Endothelial cell (in vitro differentiated cells): Measurements from ENCODE around the gene SEMA4G. TPM values are rescaled to one million over a fixed set of nuclear protein-coding genes. Genes with fewer than 3 reads are reported as not detected.

Source experiments
- DNase-seq: peaks from one replicate; pipeline ENCODE4 v3.0.0; 2021; ENCODE audit warnings: low spot score
- H3K27ac Mint-ChIP-seq: one replicate; pipeline ENCODE4 v1.8.0; 2021; ENCODE audit warnings: mixed read lengths, inconsistent platforms; ENCODE audit not compliant: unreplicated experiment
- H3K27me3 Mint-ChIP-seq: one replicate; pipeline ENCODE4 v1.8.0; 2021; ENCODE audit warnings: mild to moderate bottlenecking, moderate library complexity, mixed read lengths, inconsistent platforms; ENCODE audit not compliant: unreplicated experiment
- H3K36me3 Mint-ChIP-seq: one replicate; pipeline ENCODE4 v1.8.0; 2021; ENCODE audit warnings: mild to moderate bottlenecking, low read depth, mixed read lengths, inconsistent platforms; ENCODE audit not compliant: unreplicated experiment
- H3K4me1 Mint-ChIP-seq: one replicate; pipeline ENCODE4 v1.8.0; 2021; ENCODE audit warnings: mild to moderate bottlenecking, mixed read lengths, inconsistent platforms; ENCODE audit not compliant: unreplicated experiment
- H3K4me3 Mint-ChIP-seq: one replicate; pipeline ENCODE4 v1.8.0; 2021; ENCODE audit warnings: mild to moderate bottlenecking, mixed read lengths, inconsistent platforms; ENCODE audit not compliant: unreplicated experiment
- H3K9me3 Mint-ChIP-seq: one replicate; pipeline ENCODE4 v1.8.0; 2021; ENCODE audit warnings: mixed read lengths, inconsistent platforms; ENCODE audit not compliant: unreplicated experiment
- total RNA-seq: library from RNA; stranded (reverse); fragmentation: NEBNext Ultra II Directional; extraction: Animal tissue kit (Norgen Biotek cat#: 25700); gene quantifications from one replicate; pipeline ENCODE4 v1.2.1, GENCODE V29; 2021; ENCODE audit not compliant: unreplicated experiment
- TF ChIP-seq, protein P1 (sequence below): fragments of 200-600 bp; sonication (generic); IDR thresholded peaks from one replicate; pipeline ENCODE4 v1.5.0; 2021; ENCODE audit warnings: antibody characterized with exemption; ENCODE audit not compliant: unreplicated experiment

The SEMA4G gene
- total RNA-seq, 1 donor from 2014 or later = 8.0 TPM

DNA sequence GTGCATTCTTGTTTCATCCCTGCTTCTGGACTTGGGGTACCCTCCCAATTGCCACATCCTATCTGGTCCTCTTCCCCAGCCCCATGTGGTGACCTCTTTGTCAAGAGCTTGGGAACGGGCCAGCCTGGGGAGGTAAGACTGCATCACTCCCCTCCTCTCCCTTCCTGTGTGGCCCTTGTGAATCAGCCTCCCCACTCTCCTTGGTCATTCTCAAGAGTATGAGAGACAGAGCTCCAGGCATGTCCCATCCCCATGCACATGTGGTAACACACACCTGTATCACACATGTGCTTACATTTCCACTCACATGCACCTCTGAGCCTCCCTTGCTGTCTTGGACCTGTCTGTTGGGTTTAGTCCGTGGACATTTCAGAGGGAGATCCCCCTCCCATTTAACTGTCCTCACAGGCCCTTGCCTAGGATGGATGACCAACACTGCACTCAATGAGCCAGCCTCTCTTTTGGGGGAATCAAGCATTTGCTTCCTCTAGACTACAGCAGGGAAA is 15.4 kb downstream of the SEMA4G start:
- Mint-ChIP-seq H3K36me3 (peaks cover 26% of the 10 kb centered on the region), H3K27me3 (peaks cover 17% of the 10 kb centered on the region), H3K4me1 (peaks cover 12% of the 10 kb centered on the region), H3K9me3 (no peaks in the 10 kb centered on the region), H3K27ac (no peak overlapping the region), H3K4me3 (no peak overlapping the region)
- TF ChIP-seq, protein P1, sequence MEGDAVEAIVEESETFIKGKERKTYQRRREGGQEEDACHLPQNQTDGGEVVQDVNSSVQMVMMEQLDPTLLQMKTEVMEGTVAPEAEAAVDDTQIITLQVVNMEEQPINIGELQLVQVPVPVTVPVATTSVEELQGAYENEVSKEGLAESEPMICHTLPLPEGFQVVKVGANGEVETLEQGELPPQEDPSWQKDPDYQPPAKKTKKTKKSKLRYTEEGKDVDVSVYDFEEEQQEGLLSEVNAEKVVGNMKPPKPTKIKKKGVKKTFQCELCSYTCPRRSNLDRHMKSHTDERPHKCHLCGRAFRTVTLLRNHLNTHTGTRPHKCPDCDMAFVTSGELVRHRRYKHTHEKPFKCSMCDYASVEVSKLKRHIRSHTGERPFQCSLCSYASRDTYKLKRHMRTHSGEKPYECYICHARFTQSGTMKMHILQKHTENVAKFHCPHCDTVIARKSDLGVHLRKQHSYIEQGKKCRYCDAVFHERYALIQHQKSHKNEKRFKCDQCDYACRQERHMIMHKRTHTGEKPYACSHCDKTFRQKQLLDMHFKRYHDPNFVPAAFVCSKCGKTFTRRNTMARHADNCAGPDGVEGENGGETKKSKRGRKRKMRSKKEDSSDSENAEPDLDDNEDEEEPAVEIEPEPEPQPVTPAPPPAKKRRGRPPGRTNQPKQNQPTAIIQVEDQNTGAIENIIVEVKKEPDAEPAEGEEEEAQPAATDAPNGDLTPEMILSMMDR = no peak
- no peak for DNase-seq

DNA sequence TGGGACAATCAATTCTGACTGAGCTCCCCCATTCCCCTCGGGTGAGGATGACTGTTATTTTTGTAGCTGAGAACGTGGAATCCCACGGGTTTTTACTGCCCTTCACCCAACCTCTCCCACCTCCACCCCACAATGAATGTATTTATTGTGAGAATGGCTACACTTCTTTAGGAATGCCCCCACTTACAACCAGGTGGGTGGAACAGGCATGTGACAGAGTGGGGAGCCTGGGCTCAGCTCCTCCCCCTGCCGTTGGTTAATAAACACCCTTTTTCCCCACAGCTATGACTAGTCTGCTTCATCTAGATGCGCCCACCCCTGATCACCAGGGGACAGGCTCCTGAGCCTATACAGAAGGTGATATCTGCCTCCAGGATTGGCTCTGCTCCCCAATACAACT is 16.0 kb downstream of the SEMA4G start:
- Mint-ChIP-seq H3K4me1 (peaks cover 13% of the 10 kb centered on the region), H3K36me3 (peaks cover 27% of the 10 kb centered on the region), H3K27me3 (peaks cover 17% of the 10 kb centered on the region), H3K9me3 (no peaks in the 10 kb centered on the region), H3K27ac (peak overlapping the region; percentile 64), H3K4me3 (peak overlapping the region; percentile 65)
- DNase-seq = no peak
- TF ChIP-seq, protein P1 = no peak

DNA sequence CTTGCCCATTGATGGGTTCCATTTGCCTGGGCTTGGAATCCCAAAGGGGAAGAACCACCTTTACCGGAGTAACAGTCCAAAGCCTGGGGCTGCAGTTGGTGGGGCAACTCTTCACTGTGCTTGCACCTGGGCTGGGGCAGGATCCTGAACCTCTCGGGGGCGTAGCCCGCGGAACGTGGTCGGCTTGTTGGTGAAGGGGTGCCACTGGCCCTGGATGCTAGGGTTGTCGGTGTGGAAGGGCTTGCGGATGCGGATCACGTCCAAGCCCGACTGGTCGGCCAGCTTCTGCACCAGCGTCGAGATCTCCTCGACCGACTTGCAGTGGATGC is 17.3 kb downstream of the SEMA4G start:
- TF ChIP-seq, protein P1 = no peak
- peaks cover 29% of the 10 kb centered on the region for H3K36me3 Mint-ChIP-seq
- H3K27ac Mint-ChIP-seq = no peak overlapping the region
- peaks cover 17% of the 10 kb centered on the region for H3K27me3 Mint-ChIP-seq
- H3K4me3 Mint-ChIP-seq = peak overlapping the region; percentile 100
- H3K9me3 Mint-ChIP-seq = no peaks in the 10 kb centered on the region
- DNase-seq = no peak
- peaks cover 18% of the 10 kb centered on the region for H3K4me1 Mint-ChIP-seq

DNA sequence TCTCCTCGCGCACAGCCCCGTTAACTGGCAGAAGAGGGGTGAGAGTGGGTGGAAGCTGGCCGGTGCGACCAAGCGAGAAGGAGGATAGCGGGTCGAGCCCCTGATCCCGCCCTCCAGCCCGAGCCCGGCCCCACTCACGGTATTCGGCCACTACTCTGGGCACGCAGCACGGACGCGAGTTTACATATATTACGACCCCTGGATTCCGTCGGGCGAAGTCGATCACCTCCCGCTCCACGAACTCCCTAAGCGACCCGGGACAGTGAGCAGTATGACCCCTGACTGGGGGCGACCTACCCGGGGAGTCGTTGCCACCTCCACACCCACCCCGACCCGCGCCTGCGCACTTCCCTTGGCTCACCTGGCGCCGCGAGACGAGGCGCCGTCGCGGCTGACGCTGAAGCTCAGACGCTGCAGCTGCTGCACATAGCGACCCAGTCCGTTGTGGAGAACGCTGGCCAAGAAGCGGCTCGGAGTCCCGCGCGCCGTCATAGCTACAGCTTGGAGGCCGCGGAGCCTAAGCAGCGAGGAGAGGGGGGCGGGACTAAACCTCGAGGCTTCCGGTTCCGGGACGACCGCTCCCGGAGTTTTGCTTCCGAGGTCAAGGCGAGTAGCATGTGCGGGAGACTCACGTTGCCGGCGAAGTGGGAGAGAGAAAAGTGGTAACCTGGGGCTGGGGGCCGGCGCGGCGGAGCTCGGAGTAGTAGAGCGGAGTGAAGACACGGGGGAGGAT is 17.8 kb downstream of the SEMA4G start, which contains the start of the genes MRPL43 and TWNK:
Gene MRPL43 (minus strand): TSS at position 546 of the 733 bp plus-strand sequence. CDS start 54 bp downstream, at position 492.
Gene TWNK (plus strand): TSS at position 592 of the 733 bp plus-strand sequence. CDS start 668 bp downstream, outside the sequence.
- Mint-ChIP-seq H3K27ac (peak within 1 kb of the TSS; percentile 76), H3K27me3 (peaks cover 17% of the 10 kb centered on the region), H3K4me1 (peaks cover 18% of the 10 kb centered on the region), H3K9me3 (no peaks in the 10 kb centered on the region), H3K36me3 (peaks cover 26% of the 10 kb centered on the region), H3K4me3 (peak within 1 kb of the TSS; percentile 100)
- TF ChIP-seq, protein P1 = no peak
- DNase-seq = peak; percentile 80

DNA sequence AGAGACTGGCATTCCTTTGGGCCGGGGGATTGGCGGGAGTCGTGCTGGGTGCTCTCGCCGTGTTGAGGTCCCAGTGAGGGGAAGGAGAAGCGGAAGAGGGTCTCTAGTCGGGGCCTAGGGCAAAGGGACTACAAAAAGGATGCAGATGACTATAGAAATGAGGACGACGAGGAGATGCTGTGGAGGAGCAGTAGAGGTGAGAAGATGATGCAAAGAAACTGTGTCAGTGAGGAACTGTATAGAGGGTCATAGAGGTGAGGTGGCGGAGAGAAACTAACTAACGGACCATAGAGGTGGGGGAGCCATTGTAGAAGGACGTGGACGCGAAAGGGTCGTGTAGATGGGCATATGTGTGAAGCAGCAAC is 18.4 kb downstream of the SEMA4G start:
- no peak for DNase-seq
- Mint-ChIP-seq H3K9me3 (no peaks in the 10 kb centered on the region), H3K36me3 (peaks cover 21% of the 10 kb centered on the region), H3K4me3 (peak overlapping the region; percentile 100), H3K27me3 (peaks cover 15% of the 10 kb centered on the region), H3K27ac (peak overlapping the region; percentile 76), H3K4me1 (peaks cover 20% of the 10 kb centered on the region)
- TF ChIP-seq, protein P1 = no peak
